GM19468 (cell line): ENCODE measurements around the gene OXCT2.
"Not testable (repeated sequence)": the region's sequence is repeated elsewhere in the genome, so short reads cannot be mapped to it uniquely, and the experiment has no call there.

Source experiments
- ATAC-seq: cut with Tn5 transposase; IDR thresholded peaks from one replicate; pipeline ENCODE4 v1.9.1; 2021; ENCODE audit warnings: mild to moderate bottlenecking, moderate library complexity, moderate number of reproducible peaks; ENCODE audit not compliant: unreplicated experiment; ENCODE audit errors: extremely low read depth

OXCT2 gene

GRCh38 chr1:39764512-39764911, 6.6 kb downstream of the OXCT2 start:
- ATAC-seq = not testable (repeated sequence)

- not testable (repeated sequence) for ATAC-seq
Observed at GRCh38 chr1:39763619-39764374, 7.4 kb downstream of the OXCT2 start.

GRCh38 chr1:39762550-39763540, 8.3 kb downstream of the OXCT2 start:
- no peak for ATAC-seq

DNA sequence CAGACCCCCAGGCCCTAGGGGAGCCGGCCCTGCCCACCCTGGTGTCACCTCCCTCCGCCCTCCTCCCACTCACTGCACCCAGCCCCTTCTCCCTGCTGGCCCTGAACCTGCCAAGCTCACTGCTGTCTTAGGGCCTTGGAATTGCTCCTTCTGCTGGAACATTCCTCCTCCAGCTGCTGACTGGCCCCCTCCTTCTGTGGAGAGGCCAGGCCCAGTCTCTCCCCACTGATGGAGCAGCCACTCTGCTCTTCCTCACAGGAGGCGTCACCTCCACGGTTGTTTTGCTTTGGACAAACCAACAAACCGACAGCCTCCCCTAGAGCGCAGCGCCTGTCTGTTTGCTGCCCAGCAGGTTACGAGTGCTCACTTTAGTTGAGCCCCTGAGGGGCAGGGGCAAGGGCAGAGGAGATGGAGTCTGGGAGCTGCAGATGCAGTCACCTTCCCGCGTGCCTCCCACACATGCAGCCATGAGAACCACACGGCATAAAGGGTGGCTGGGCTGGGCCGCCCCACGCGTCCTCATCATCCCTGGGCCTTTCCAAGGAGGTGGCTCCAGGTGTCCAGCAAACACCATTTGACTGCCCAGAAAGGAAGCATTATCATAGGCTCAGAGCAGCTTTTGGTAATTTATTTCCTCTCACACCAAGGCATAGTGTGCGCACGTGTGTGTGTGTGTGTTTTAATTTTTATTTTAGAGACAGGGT, 9.4 kb downstream of the OXCT2 start:
- ATAC-seq = no peak

- no peak for ATAC-seq
Observed at GRCh38 chr1:39761016-39761415, 10.1 kb downstream of the OXCT2 start.

- ATAC-seq = no peak
Observed at GRCh38 chr1:39760074-39761008, 10.8 kb downstream of the OXCT2 start.

GRCh38 chr1:39759436-39759726, 11.8 kb downstream of the OXCT2 start:
- no peak for ATAC-seq

DNA sequence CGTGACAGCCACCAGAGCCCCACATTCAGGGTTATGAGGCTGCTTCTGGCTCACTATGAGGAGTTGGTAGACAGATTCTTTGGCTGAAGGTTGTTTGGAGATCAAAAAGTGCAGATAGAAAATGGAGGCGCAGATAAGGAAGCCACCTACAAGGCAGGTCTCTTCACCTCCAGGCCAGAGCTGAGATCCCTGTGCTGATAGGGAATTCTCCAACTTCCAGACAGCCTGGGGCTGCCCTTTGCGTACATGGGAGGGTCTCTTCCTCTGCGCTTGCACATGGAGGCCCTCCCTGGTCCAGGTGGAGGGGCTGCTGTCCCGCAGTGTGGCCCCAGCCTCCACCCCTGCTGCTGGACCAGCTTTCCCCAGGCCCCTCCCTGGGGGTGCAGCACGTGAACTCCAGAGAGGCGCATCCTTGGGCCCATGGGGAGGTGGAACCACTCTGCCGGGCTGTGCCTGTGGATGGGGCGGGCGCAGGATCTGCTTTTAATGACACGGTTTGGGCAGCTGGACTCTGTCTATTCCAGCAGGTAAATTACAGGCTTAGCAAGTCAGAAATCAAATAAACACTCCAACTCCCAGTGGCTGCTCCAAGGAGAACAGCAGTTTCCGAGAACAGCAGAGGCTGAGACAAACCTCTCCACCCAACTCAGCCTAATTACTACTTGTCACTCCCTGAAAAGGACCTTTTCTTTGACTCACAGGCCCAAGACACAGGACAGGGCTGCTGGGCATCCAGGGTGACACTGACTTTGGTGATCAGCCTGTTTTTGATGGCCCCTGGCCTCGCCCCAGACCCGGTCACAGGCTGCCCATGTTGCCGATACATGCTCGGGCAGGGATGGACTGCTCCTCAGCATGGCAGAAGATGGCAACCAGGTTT, 12.4 kb downstream of the OXCT2 start:
- ATAC-seq = no peak

GRCh38 chr1:39757501-39757900, 13.6 kb downstream of the OXCT2 start:
- no peak for ATAC-seq

DNA sequence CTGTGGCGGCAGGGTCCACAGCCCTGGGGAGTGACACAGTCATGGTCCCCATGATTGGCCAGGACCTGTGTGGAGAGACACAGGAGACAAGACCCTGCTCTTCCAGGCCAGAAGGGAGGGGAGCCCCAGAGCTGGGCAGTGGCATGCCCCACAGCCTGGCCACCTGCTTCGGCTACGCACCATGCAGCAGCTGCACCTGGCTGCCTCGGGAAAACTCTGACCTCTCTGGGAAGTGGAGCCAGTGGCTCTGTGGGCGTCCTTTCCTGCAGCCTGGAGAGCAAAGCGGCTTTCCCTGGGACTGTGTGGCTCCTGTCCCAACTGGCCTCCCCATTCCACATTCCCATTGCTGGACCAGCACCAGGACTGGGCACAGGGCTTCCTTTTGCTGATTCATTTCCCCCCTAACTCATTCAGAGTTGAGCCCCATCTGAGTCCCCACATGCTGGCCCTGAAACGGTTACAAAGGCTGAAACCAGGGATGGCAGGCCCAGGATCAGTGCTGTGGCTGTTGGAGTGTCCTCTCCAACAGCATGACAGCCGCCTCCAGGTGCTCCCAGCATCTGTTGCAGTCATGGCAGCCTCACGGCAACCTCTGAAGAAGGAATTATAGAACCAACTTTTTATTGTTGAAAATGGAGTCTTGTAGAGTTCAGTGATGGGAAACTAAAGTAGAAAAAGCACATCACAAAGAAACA, 15.0 kb downstream of the OXCT2 start:
- no peak for ATAC-seq

GRCh38 chr1:39754906-39755504, 16.1 kb downstream of the OXCT2 start:
- no peak for ATAC-seq

DNA sequence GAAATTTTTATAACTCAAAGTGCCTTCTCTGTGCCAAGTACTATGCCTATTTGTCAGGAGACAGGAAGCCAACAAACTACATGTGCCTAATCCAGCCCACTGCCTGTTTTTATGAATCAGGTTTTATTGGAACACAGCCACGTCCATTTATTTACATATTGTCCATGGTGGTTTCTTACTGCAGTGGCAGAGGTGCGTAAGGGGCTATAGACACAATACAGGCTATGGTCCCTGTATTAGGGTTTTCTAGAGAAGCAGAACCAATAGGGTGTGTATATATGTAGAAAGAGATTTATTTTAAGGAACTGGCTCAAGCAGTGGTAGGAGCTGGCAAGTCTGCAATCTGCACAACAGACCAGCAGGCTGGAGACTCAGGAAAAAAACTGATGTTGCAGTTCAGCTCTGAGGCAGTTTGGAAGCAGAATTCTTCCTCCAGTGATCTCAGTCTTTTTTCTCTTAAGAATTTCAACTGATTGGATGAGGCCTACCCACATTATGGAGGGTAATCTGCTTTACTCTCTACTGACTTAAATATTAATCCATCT, 17.1 kb downstream of the OXCT2 start:
- no peak for ATAC-seq

- ATAC-seq = no peak
Observed at GRCh38 chr1:39753132-39754025, 17.8 kb downstream of the OXCT2 start.

DNA sequence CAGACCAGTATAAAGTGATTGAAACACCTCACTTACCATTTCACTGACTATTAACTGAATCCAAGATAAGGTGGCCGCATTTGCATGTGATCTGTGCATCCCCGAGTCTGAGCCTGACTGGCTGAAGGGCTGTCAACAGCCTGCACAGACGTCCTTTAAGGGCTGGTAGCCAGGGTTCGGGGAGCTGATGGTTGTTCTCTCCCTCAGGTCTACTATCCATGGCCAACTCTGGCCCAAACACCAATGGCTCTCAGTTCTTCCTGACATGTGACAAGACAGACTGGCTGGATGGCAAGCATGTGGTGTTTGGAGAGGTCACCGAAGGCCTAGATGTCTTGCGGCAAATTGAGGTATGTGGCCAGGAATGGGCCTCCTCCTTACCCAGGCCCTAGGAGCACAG, 18.4 kb downstream of the OXCT2 start:
- no peak for ATAC-seq

DNA sequence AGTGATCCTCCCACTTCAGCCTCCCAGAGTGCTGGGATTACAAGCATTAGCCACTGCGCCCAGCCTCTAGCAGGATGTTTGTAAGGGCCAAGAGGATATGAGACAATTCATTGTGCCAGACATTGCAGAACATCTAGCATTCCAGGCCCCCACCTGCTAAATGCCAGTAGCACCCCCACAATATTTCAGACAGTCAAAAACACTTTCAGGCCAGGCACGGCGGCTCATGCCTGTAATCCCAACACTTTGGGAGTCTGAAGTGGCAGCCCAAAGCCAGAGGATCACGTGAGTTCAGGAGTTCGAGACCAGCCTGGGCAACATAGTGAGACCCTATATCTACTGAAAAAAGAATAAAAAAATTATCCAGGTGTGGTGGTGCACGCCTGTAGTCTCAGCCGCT, 19.6 kb downstream of the OXCT2 start:
- no peak for ATAC-seq

GRCh38 chr1:39745016-39745670, 26.0 kb downstream of the OXCT2 start:
- no peak for ATAC-seq
